ENCODE data around the gene MYL12B.

- no peak for TF ChIP-seq CTCF (IDR thresholded peaks at IDR 0.05)
- TF ChIP-seq POLR2A (IDR thresholded peaks at IDR 0.05) = no peak
These were observed 11.1 kb downstream of the MYL12B start for GRCh38 chr18:3273042-3273441.

Data from adrenal gland (tissue), 5 donors.